ENCODE measurements around the gene KRT71.
"Not testable (repeated sequence)": the region's sequence is repeated elsewhere in the genome, so short reads cannot be mapped to it uniquely, and the experiment has no call there.

Gene KRT71

DNA sequence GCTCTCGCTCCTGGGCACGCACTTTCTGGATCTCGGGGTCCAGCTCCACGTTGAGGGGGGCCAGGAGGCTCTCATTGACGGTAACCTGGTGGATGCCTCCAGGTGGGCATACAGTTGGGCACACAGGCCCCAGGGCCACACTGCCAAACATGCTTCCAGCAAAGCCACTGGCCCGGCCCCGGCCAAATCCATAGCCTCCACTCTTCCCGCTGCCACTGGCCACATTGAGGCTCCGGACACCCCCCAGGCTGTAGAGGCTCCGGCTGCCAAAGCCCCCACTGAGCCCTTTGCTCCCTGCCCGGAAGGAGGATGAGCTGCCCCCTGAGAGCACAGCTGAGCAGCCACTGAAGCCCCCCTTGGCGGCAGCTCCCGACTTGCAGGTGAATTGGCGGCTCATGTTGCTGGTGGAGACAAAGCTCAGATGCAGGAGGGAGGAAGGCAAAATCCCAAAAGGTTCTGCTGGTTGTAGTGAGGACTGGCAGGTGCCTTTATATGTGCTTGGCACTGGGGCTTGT is at the start of gene KRT71:
KRT71 (minus strand) TSS at position 465 of the 515 bp plus-strand sequence; CDS start at position 397, 68 bp downstream.
- TF ChIP-seq, protein P1, sequence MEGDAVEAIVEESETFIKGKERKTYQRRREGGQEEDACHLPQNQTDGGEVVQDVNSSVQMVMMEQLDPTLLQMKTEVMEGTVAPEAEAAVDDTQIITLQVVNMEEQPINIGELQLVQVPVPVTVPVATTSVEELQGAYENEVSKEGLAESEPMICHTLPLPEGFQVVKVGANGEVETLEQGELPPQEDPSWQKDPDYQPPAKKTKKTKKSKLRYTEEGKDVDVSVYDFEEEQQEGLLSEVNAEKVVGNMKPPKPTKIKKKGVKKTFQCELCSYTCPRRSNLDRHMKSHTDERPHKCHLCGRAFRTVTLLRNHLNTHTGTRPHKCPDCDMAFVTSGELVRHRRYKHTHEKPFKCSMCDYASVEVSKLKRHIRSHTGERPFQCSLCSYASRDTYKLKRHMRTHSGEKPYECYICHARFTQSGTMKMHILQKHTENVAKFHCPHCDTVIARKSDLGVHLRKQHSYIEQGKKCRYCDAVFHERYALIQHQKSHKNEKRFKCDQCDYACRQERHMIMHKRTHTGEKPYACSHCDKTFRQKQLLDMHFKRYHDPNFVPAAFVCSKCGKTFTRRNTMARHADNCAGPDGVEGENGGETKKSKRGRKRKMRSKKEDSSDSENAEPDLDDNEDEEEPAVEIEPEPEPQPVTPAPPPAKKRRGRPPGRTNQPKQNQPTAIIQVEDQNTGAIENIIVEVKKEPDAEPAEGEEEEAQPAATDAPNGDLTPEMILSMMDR (IDR thresholded peaks at IDR 0.05; ENCODE audit: extremely low read depth, missing control alignments), result no peak

GRCh38 chr12:52602552-52602951 is 49.6 kb upstream of the KRT71 start:
- DNase-seq (ENCODE audit: low spot score), result no peak
- TF ChIP-seq, protein P1 (IDR thresholded peaks at IDR 0.05; ENCODE audit: extremely low read depth, missing control alignments), result no peak

More for the DNA sequence above, at the start of gene KRT71:
- no peak for DNase-seq (ENCODE audit: low spot score)

DNA sequence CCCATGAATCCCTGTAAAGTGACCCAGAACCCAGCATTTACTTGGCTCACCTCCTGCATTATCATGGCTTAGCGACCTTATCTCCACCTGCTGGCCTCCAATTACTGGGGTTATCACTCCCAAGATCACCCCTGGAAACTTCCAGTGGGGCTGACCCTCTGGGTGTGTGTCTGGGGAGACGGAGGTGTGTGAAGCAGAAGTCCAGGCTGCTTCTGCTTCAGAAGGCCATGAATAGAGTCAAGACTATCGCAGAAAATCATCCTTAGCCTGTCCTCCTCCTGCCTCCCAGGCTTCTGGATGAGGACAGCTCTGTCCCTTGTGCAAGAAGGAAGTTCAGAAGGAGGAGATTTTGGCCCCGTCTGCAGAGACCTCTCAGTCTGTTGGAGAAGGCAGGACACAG is 48.7 kb upstream of the KRT71 start:
- DNase-seq (ENCODE audit: low spot score), result no peak
- TF ChIP-seq, protein P1 (IDR thresholded peaks at IDR 0.05; ENCODE audit: extremely low read depth, missing control alignments), result no peak

- TF ChIP-seq, protein P1 (IDR thresholded peaks at IDR 0.05; ENCODE audit: extremely low read depth, missing control alignments), result no peak
Measured at GRCh38 chr12:52600941-52601481, 48.1 kb upstream of the KRT71 start, which contains the start of gene KRT72. TSS of gene KRT72 (minus strand) at chr12:52601463. CDS start at chr12:52601452, 11 bp downstream.

DNA sequence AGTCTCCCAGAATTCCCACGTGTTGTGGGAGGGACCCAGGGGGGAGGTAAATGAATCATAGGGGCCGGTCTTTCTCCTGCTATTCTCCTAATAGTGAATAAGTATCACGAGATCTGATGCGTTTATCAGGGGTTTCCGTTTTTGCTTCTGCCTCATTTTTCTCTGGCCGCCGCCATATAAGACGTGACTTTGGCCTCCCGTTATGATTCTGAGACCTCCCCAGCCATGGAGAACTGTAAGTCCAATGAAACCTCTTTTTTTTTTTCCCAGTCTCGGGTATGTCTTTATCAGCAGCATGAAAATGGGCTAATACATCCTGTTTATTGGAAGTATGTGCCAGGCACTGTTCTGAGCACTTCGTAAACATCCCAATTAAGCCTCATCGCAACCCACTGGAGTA is 47.5 kb upstream of the KRT71 start:
- no peak for DNase-seq (ENCODE audit: low spot score)
- TF ChIP-seq, protein P1 (IDR thresholded peaks at IDR 0.05; ENCODE audit: extremely low read depth, missing control alignments), result no peak

More at GRCh38 chr12:52600941-52601481, 48.1 kb upstream of the KRT71 start, which contains the start of gene KRT72:
- no peak for DNase-seq (ENCODE audit: low spot score)

- TF ChIP-seq, protein P1 (IDR thresholded peaks at IDR 0.05; ENCODE audit: extremely low read depth, missing control alignments), result no peak
Measured at GRCh38 chr12:52600071-52600470, 47.1 kb upstream of the KRT71 start.

GRCh38 chr12:52598966-52599365 is 46.0 kb upstream of the KRT71 start:
- TF ChIP-seq, protein P1 (IDR thresholded peaks at IDR 0.05; ENCODE audit: extremely low read depth, missing control alignments), result no peak
- DNase-seq (ENCODE audit: low spot score), result no peak

More at GRCh38 chr12:52600071-52600470, 47.1 kb upstream of the KRT71 start:
- DNase-seq (ENCODE audit: low spot score), result no peak

- not testable (repeated sequence) for DNase-seq (ENCODE audit: low spot score)
Measured at GRCh38 chr12:52594237-52594636, 41.3 kb upstream of the KRT71 start.
